HG03442 (cell line): ENCODE results near the gene CTU1.

Experiments used
- ATAC-seq: cut with Tn5 transposase; IDR thresholded peaks from one replicate; pipeline ENCODE4 v1.9.1; 2021; ENCODE audit warnings: mild to moderate bottlenecking, moderate library complexity; ENCODE audit not compliant: unreplicated experiment

CTU1 gene

GRCh38 chr19:51084505-51084904, 23.7 kb downstream of the CTU1 start:
- ATAC-seq = no peak

DNA sequence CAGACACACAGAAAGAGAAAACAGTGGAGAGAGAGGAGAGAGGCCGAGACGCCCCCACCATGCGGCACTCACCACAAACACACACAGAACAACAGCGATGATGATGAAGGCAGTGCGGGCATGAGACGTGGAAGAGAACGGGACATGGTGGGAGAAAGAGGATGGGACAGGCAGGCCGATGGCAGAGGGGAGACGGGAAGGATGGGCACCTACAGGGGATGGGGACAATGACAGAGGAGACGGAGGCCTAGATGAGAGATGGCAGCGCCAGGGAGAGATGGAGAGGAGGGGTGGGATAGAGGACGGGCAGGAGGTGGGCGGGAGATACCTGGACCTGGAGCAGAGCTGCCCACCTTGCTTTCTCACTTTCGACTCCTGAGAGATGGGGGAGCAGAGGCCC, 24.4 kb downstream of the CTU1 start:
- ATAC-seq = no peak

DNA sequence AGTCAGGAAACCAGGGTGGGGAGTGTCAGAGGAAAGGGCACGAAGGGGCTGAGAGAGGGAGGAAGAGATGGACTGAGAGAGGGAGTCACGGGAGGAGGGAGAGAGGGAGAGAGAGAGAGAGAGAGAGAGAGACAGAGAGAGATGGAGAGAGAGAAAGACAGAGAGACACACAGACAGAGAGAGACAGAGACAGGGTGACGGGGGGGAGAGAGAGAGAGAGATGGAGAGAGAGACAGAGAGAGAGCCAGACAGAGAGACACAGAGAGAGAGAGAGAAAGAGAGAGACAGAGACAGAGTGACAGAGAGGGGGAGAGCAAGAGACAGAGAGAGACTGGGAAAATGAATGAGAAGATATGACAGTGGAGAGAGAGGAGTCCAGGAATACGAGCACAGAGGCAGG, 25.0 kb downstream of the CTU1 start:
- ATAC-seq = no peak

DNA sequence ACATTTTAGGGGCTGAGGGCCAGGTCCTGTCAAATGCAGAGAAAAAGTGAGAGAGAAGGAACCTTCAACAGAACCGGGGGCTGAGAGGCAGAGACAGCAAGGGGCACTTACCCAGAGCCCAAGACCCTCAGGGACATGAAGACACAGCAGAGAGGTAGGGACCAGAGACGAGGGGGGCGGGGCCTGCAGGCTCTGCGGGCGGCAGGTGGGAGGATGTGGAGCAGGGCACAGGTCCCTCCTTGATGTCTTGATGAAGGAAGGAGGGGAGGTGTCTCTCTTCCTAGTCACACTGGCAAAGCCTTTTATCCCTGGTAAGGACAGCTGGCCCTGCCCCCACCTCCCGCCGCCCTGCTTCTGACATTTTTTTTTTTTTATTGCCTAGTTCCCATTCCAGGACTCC, 25.6 kb downstream of the CTU1 start, which contains the start of gene KLK14:
Gene KLK14, minus strand, starts transcription at position 277 of the 400 bp plus-strand sequence. Its CDS starts 273 bp downstream, at position 4.
- no peak for ATAC-seq

DNA sequence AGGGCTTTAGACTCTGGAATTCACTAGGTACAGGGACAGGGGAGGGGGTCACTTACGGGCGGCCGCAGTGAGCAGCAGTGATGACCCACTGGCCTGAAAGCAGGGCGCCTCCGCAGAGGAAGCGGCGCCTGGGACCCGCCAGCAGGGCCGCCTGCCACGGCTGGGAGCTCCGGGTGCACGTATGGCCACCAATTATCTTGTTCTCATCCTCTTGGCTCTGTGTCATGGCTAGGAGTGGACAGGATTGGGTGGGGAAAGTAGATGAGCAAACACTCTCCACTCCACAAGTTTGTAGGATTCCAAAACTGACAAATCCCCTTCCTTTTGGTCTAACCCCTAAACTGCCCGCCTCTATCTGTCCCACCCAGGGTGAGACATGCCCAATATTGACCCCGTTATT, 26.7 kb downstream of the CTU1 start:
- ATAC-seq = no peak

GRCh38 chr19:51079481-51080110, 28.6 kb downstream of the CTU1 start:
- ATAC-seq = no peak

GRCh38 chr19:51078731-51079130, 29.5 kb downstream of the CTU1 start:
- no peak for ATAC-seq

DNA sequence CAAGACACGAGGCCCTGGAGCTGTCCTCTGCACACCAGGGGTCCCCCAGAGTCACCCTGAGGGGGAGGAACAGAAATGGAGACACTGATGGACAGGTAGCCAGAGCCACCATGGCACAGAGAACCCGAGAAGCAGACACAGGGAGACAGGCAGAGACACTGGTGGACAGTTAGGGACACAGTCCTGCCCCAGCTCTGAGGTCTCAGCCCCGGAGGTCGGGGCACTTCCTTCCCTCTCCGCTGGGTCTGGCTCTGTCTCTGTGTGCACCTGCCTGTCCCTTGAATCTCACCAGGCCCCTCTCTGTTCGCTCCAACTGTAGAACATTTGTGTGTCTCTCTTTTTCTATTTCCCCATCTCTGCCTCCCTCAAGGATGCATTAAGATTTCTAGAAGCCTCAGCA, 30.1 kb downstream of the CTU1 start:
- no peak for ATAC-seq

GRCh38 chr19:51076631-51077213, 31.5 kb downstream of the CTU1 start:
- ATAC-seq = no peak

DNA sequence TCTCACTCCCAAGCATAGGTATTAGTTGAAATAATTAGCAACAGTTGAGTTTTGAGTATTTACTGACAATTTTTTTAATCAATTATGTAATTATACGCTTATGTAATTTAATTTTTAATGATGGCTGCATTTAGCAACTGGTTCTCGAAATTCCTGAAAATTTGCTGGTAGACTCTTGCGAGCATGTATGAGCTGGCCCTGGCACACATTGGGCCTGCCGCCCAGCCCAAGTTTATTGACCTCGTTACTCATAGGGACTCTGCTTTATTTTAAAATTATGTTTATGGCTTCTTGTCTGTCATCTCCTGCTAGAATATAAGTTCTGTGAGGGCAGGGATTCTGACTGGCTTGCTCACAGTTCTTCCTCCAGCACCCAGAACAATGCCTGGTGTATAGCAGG, 32.2 kb downstream of the CTU1 start:
- ATAC-seq = no peak

- no peak for ATAC-seq
These were observed 37.2 kb downstream of the CTU1 start for GRCh38 chr19:51071095-51071405.

GRCh38 chr19:51070334-51071094, 37.7 kb downstream of the CTU1 start:
- ATAC-seq = no peak

- ATAC-seq = no peak
These were observed 41.6 kb downstream of the CTU1 start for GRCh38 chr19:51066393-51067186.

GRCh38 chr19:51065221-51065960, 42.8 kb downstream of the CTU1 start:
- no peak for ATAC-seq

DNA sequence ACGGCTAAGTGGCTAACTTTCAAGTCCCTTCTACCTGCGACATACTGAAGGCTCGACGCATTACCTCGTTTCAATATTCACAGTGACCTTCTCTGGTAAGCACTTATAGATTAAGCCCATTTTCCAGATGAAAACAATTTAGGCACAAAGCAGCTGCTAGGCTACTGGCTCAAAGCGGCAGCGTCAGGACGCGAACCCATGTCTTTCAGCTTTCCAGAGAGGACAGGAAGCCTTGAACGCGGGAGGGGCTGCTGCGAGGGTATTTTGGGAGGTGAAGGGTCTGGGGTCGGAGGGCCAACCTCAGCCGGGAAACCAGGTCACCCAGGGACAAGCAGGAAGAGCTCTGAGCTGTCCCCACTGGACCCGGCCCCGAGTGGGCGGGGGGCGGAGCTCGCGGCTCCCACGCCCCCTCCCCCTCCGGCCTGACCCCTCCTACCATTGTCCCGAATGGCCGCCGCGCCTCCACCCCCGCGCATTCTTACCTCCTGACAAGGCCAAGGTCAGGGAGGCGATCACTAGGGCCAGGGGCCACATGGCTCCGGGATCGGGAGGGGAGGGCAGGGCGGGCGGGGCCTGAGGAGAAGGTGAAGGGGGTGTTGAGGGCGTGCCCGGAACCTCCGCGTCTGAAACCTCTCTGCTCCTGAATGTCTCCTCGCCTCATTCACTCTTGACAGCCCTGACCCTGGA, 43.5 kb downstream of the CTU1 start, which contains the start of gene KLK13:
Gene KLK13, minus strand, starts transcription at position 559 of the 687 bp plus-strand sequence. Its CDS starts 25 bp downstream, at position 534.
- no peak for ATAC-seq

- no peak for ATAC-seq
These were observed 44.5 kb downstream of the CTU1 start for GRCh38 chr19:51063664-51064063.

DNA sequence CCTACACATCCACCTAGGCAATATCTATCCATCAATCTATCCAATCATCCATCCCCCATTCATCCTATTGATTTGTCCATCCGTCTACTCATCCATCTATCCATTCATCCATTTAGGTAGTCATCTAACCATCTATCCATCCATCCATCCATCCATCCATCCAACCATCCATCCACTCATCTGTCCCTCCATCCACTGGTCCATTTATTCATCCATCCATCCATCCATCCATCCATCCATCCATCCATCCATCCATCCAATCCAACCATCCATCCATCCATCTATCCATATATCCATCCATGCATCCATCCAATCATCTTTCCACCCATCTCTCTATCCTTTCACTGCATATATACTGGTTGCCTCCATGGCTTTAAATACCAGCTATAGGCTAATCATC, 47.2 kb downstream of the CTU1 start:
- ATAC-seq = no peak

- no peak for ATAC-seq
These were observed 47.9 kb downstream of the CTU1 start for GRCh38 chr19:51060336-51060735.

DNA sequence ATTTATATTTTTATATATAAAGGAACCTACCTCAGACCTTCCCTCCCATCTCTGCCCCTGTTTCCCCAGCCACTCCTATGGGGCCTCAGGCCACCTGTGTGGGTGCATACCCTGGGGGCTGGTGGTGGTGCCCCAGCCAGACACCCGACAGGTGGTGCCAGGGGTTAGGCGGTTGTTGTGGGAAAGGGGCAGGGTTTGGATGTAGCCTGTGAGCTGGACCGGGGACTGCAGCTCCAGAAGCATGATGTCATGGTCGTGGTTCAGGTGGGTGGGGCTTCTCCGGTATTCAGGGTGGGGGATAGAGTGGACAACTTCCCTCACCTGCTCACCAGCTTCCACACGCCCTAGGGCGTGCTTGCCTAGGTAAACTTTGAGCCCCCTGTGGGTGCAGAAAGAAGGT, 48.5 kb downstream of the CTU1 start:
- ATAC-seq = no peak

- no peak for ATAC-seq
These were observed 52.3 kb downstream of the CTU1 start for GRCh38 chr19:51055866-51056265.
